H9 (cell line): Measurements from ENCODE around the gene ATG9B. TPM values are rescaled to one million over a fixed set of nuclear protein-coding genes. Genes with fewer than 3 reads are reported as not detected.
A peak's percentile ranks its signal among the peaks of the same experiment; 100 is the strongest.

Experiments
- DNase-seq: peaks from one replicate; pipeline ENCODE4 v3.0.0-alpha.2; 2017
- H2AFZ ChIP-seq: one replicate; pipeline ENCODE4 v1.6.1; 2013; ENCODE audit warnings: mild to moderate bottlenecking, low read length, control low read depth, moderate library complexity
- H2AK5ac ChIP-seq: 2 replicates; pipeline ENCODE4 v1.6.1; 2013; ENCODE audit warnings: low read length, control low read depth, mixed read lengths; ENCODE audit not compliant: insufficient read length
- H2BK120ac ChIP-seq: one replicate; pipeline ENCODE4 v1.6.1; 2013; ENCODE audit warnings: low read depth, mild to moderate bottlenecking, low read length, control low read depth, inconsistent platforms; ENCODE audit not compliant: poor library complexity, severe bottlenecking
- H2BK12ac ChIP-seq: 2 replicates; pipeline ENCODE4 v1.6.1; 2013; ENCODE audit warnings: low read length, control low read depth, mixed read lengths, low read depth; ENCODE audit not compliant: insufficient read length
- H2BK15ac ChIP-seq: 2 replicates; pipeline ENCODE4 v1.6.1; 2013; ENCODE audit warnings: low read depth, low read length, control low read depth
- H2BK20ac ChIP-seq: one replicate; pipeline ENCODE4 v1.6.1; 2013; ENCODE audit warnings: low read depth, mild to moderate bottlenecking, low read length, control low read depth, inconsistent platforms; ENCODE audit not compliant: poor library complexity, severe bottlenecking
- H2BK5ac ChIP-seq: 2 replicates; pipeline ENCODE4 v1.6.1; 2013; ENCODE audit warnings: low read length, control low read depth, mixed read lengths; ENCODE audit not compliant: insufficient read length
- H3K14ac ChIP-seq: 2 replicates; pipeline ENCODE4 v1.6.1; 2013; ENCODE audit warnings: low read length, control low read depth; ENCODE audit not compliant: insufficient read depth
- H3K18ac ChIP-seq: 2 replicates; pipeline ENCODE4 v1.6.1; 2013; ENCODE audit warnings: low read depth, mild to moderate bottlenecking, mixed read lengths, low read length, control low read depth; ENCODE audit not compliant: insufficient read length
- H3K23ac ChIP-seq: 2 replicates; pipeline ENCODE4 v1.6.1; 2013; ENCODE audit warnings: low read length, control low read depth, mixed read lengths, low read depth; ENCODE audit not compliant: insufficient read length
- H3K23me2 ChIP-seq: 2 replicates; pipeline ENCODE4 v1.6.1; 2013; ENCODE audit warnings: low read depth, mild to moderate bottlenecking, mixed read lengths, low read length, control low read depth; ENCODE audit not compliant: insufficient read length, poor library complexity, severe bottlenecking
- H3K27ac ChIP-seq: 2 replicates; pipeline ENCODE4 v1.5.1; 2013; ENCODE audit warnings: low read length, control low read depth, mixed read lengths, low read depth; ENCODE audit not compliant: insufficient read length
- H3K27me3 ChIP-seq: 2 replicates; pipeline ENCODE4 v1.6.1; 2013; ENCODE audit warnings: low read length, control low read depth, inconsistent platforms; ENCODE audit not compliant: insufficient read depth
- H3K4ac ChIP-seq: 2 replicates; pipeline ENCODE4 v1.6.1; 2013; ENCODE audit warnings: low read depth, mild to moderate bottlenecking, control low read depth, inconsistent platforms, low read length, moderate library complexity
- H3K4me1 ChIP-seq: 2 replicates; pipeline ENCODE4 v1.6.1; 2013; ENCODE audit warnings: low read length, control low read depth, inconsistent platforms; ENCODE audit not compliant: insufficient read depth
- H3K4me2 ChIP-seq: 2 replicates; pipeline ENCODE4 v1.6.1; 2013; ENCODE audit warnings: low read length, control low read depth, mixed read lengths; ENCODE audit not compliant: insufficient read length, insufficient read depth
- H3K56ac ChIP-seq: 2 replicates; pipeline ENCODE4 v1.6.1; 2013; ENCODE audit warnings: low read depth, mild to moderate bottlenecking, mixed read lengths, low read length, control low read depth; ENCODE audit not compliant: insufficient read length
- H3K79me1 ChIP-seq: 2 replicates; pipeline ENCODE4 v1.6.1; 2013; ENCODE audit warnings: low read depth, mild to moderate bottlenecking, moderate library complexity, low read length, control low read depth, inconsistent platforms; ENCODE audit not compliant: insufficient read depth, poor library complexity, severe bottlenecking
- H3K79me2 ChIP-seq: 2 replicates; pipeline ENCODE4 v1.6.1; 2013; ENCODE audit warnings: low read length, control low read depth, inconsistent platforms; ENCODE audit not compliant: insufficient read depth
- H3K9ac ChIP-seq: 2 replicates; pipeline ENCODE4 v1.6.1; 2013; ENCODE audit warnings: low read length, control low read depth, mixed read lengths; ENCODE audit not compliant: insufficient read length; ENCODE audit errors: extremely low read depth
- H3K9me3 ChIP-seq: one replicate; pipeline ENCODE4 v1.6.1; 2013; ENCODE audit warnings: low read depth, low read length, inconsistent platforms; ENCODE audit not compliant: control insufficient read depth
- H3T11ph ChIP-seq: one replicate; pipeline ENCODE4 v1.6.1; 2013; ENCODE audit warnings: mild to moderate bottlenecking, low read length, control low read depth, inconsistent platforms
- H4K20me1 ChIP-seq: one replicate; pipeline ENCODE4 v1.6.1; 2013; ENCODE audit not compliant: control insufficient read depth, insufficient read length, insufficient read depth
- H4K5ac ChIP-seq: 2 replicates; pipeline ENCODE4 v1.6.1; 2013; ENCODE audit warnings: low read depth, mild to moderate bottlenecking, mixed read lengths, low read length, control low read depth; ENCODE audit not compliant: insufficient read length
- H4K8ac ChIP-seq: replicated peaks from 2 replicates; pipeline ENCODE4 v1.6.1; 2013; ENCODE audit warnings: low read length, control low read depth, mixed read lengths, low read depth; ENCODE audit not compliant: insufficient read length
- H4K91ac ChIP-seq: 2 replicates; pipeline ENCODE4 v1.6.1; 2013; ENCODE audit warnings: low read depth, mild to moderate bottlenecking, moderate library complexity, mixed read lengths, low read length, control low read depth; ENCODE audit not compliant: insufficient read length
- H3K27ac Mint-ChIP-seq, 3 experiments: 2 replicates in 2 of 3; 3 replicates in 1 of 3; pipeline ENCODE4 v1.8.0; 2020 to 2021; ENCODE audit warnings: mixed read lengths in 3 of 3, mild to moderate bottlenecking in 1 of 3, moderate library complexity in 1 of 3
- H3K27me3 Mint-ChIP-seq: 2 replicates; pipeline ENCODE4 v1.8.0; 2021; ENCODE audit warnings: low read depth, mild to moderate bottlenecking, moderate library complexity, mixed read lengths
- H3K36me3 Mint-ChIP-seq, 3 experiments: 2 replicates in 2 of 3; 3 replicates in 1 of 3; pipeline ENCODE4 v1.8.0; 2020 to 2021; ENCODE audit warnings: low read depth in 3 of 3, mixed read lengths in 3 of 3; ENCODE audit not compliant: insufficient read depth in 1 of 3
- H3K4me1 Mint-ChIP-seq, 2 experiments: 2 replicates each; pipeline ENCODE4 v1.8.0; 2020; ENCODE audit warnings: mixed read lengths in 2 of 2
- H3K4me3 Mint-ChIP-seq, 2 experiments: 2 replicates in 1 of 2; 3 replicates in 1 of 2; pipeline ENCODE4 v1.8.0; 2020 to 2021; ENCODE audit warnings: mild to moderate bottlenecking in 2 of 2, mixed read lengths in 2 of 2, moderate library complexity in 1 of 2
- H3K9me3 Mint-ChIP-seq, 2 experiments: 2 replicates in 1 of 2; 3 replicates in 1 of 2; pipeline ENCODE4 v1.8.0; 2020; ENCODE audit warnings: mild to moderate bottlenecking in 2 of 2, mixed read lengths in 2 of 2, moderate library complexity in 1 of 2
- CTCF ChIP-seq: fragments of 200-600 bp; sonication (generic); conservative IDR thresholded peaks from 3 replicates; pipeline ENCODE4 v1.8.0; 2021; ENCODE audit warnings: antibody characterized with exemption, mild to moderate bottlenecking
- WGBS: extraction: QIAGEN DNeasy Blood & Tissue Kit; methylation state at CpG from one replicate; pipeline ENCODE4 v1.1.7; 2013; ENCODE audit warnings: missing lambda C conversion rate, low lambda C conversion rate, mixed read lengths; ENCODE audit not compliant: insufficient read length; ENCODE audit errors: extremely low coverage; 5-methylcytosine and 5-hydroxymethylcytosine counted together
- total RNA-seq: library from RNA; stranded (reverse); gene quantifications from 2 replicates; pipeline ENCODE4 v1.2.1, GENCODE V29; 2021

ATG9B gene
- total RNA-seq, 1 experiment from 2014 or later: 1.5 TPM

DNA sequence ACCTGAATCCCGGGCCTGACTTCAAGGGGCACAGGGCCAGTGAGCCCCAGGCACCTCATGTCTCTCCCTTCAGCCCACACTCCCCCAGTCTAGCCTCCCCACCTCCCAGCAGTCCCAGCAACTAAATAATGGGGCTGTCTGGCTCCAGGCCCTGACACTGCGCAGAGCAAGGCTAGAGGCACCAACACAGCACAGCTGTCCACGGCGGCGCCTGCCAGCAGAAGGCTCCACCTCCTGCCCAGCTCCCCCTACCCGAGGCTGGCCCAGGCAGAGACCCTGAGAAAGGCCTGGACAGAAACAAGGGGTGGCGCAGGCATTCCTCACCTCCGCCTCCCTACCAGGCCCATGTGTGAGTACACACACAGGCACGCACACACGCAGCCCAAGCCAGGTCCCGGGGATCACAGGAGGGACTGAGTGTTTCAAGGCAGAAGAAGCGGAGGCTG, 52.2 kb downstream of the ATG9B start:
- no peak for DNase-seq
- Histone ChIP-seq H3K27ac (no peak overlapping the region), H3K4ac (no peak overlapping the region)

More for the DNA sequence above, 52.2 kb downstream of the ATG9B start:
- H2BK5ac ChIP-seq: no peak overlapping the region
- H3K23me2 ChIP-seq: peaks cover 4% of the 10 kb centered on the region
- H3K4me1 ChIP-seq: peaks cover 5% of the 10 kb centered on the region; the same call in 1 of the 2 replicates
- H3K56ac ChIP-seq: no peak overlapping the region
- no peak overlapping the region for H2BK12ac ChIP-seq
- no peak overlapping the region for H4K8ac ChIP-seq
- no peak overlapping the region for H3K14ac ChIP-seq
- no peak overlapping the region for H3K4me2 ChIP-seq
- H2AFZ ChIP-seq: no peak overlapping the region
- WGBS: no CpG with 5 or more reads among the region's 12 CpGs
- Mint-ChIP-seq H3K27ac (peak overlapping the region in 1 of 3 experiments; percentile 63; a peak in 1 of 7 replicates), H3K9me3 (no peaks in the 10 kb centered on the region; a peak in 1 of 5 replicates), H3K36me3 (peaks cover 0 to 3% (median 0%) of the 10 kb centered on the region in 3 experiments; a peak in 3 of 7 replicates), H3K4me1 (peaks cover 41 to 64% of the 10 kb centered on the region in 2 experiments), H3K27me3 (peaks cover 54% of the 10 kb centered on the region), H3K4me3 (no peak overlapping the region; a peak in 1 of 5 replicates)
- H2BK20ac ChIP-seq: no peak overlapping the region
- H3K18ac ChIP-seq: no peak overlapping the region
- no peaks in the 10 kb centered on the region for H3K79me1 ChIP-seq
- H2BK15ac ChIP-seq: no peak overlapping the region
- no peaks in the 10 kb centered on the region for H4K20me1 ChIP-seq
- TF ChIP-seq CTCF: no peak
- peaks cover 3% of the 10 kb centered on the region; the same call in 1 of the 2 replicates for H3K27me3 ChIP-seq
- H2AK5ac ChIP-seq: no peak overlapping the region
- no peak overlapping the region for H4K91ac ChIP-seq
- no peak overlapping the region for H3T11ph ChIP-seq
- no peaks in the 10 kb centered on the region for H3K9me3 ChIP-seq
- no peak overlapping the region for H3K9ac ChIP-seq
- H3K23ac ChIP-seq: no peak overlapping the region
- no peak overlapping the region for H2BK120ac ChIP-seq
- H4K5ac ChIP-seq: no peak overlapping the region
- H3K79me2 ChIP-seq: no peaks in the 10 kb centered on the region
